Activated T-cell treated with anti-CD3 and anti-CD28 coated beads, Interleukin-2, amount 50 U/mL, for 1 hour (primary cell): Measurements from ENCODE around the gene KIF4B.
"Not testable (repeated sequence)": the region's sequence is repeated elsewhere in the genome, so short reads cannot be mapped to it uniquely, and the experiment has no call there.

Source experiments
- DNase-seq: peaks from one replicate; pipeline ENCODE4 v3.0.0-alpha.2; 2020

KIF4B gene, protein sequence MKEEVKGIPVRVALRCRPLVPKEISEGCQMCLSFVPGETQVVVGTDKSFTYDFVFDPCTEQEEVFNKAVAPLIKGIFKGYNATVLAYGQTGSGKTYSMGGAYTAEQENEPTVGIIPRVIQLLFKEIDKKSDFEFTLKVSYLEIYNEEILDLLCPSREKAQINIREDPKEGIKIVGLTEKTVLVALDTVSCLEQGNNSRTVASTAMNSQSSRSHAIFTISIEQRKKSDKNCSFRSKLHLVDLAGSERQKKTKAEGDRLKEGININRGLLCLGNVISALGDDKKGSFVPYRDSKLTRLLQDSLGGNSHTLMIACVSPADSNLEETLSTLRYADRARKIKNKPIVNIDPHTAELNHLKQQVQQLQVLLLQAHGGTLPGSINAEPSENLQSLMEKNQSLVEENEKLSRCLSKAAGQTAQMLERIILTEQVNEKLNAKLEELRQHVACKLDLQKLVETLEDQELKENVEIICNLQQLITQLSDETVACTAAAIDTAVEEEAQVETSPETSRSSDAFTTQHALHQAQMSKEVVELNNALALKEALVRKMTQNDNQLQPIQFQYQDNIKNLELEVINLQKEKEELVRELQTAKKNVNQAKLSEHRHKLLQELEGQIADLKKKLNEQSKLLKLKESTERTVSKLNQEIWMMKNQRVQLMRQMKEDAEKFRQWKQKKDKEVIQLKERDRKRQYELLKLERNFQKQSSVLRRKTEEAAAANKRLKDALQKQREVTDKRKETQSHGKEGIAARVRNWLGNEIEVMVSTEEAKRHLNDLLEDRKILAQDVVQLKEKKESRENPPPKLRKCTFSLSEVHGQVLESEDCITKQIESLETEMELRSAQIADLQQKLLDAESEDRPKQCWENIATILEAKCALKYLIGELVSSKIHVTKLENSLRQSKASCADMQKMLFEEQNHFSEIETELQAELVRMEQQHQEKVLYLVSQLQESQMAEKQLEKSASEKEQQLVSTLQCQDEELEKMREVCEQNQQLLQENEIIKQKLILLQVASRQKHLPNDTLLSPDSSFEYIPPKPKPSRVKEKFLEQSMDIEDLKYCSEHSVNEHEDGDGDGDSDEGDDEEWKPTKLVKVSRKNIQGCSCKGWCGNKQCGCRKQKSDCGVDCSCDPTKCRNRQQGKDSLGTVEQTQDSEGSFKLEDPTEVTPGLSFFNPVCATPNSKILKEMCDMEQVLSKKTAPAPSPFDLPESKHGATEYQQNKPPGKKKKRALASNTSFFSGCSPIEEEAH

GRCh38 chr5:155013526-155013925 lies at the start of gene KIF4B:
Gene KIF4B, plus strand, starts transcription at chr5:155013755. Its CDS starts 105 bp downstream, at chr5:155013860.
- no peak for DNase-seq

- DNase-seq: no peak
Observed at GRCh38 chr5:154966081-154966841, 47.3 kb upstream of the KIF4B start.

- no peak for DNase-seq
Observed at GRCh38 chr5:154966874-154967273, 46.7 kb upstream of the KIF4B start.

GRCh38 chr5:154967421-154968024 lies 46.0 kb upstream of the KIF4B start:
- DNase-seq: no peak

DNA sequence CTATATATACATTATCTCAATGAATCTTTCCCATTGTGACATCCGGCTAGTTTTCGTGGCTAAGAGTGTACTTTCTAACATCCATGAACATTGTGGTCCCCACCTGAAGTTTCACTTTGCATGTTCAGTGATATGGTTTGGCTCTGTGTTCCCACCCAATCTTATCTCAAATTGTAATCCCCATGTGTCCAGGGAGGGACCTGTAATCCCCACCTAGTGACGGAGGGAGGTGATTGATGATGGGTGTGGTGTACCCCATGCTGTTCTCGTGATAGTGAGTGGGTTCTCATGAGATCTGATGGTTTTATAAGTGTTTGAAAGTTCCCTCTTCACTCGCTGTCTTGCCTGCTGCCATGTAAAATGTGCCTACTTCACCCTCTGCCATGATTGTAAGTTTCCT lies 44.6 kb upstream of the KIF4B start:
- DNase-seq: no peak

GRCh38 chr5:154970759-154971158 lies 42.8 kb upstream of the KIF4B start:
- no peak for DNase-seq

GRCh38 chr5:154971501-154971900 lies 42.1 kb upstream of the KIF4B start:
- no peak for DNase-seq

- DNase-seq: no peak
Observed at GRCh38 chr5:154972476-154973080, 41.0 kb upstream of the KIF4B start.

DNA sequence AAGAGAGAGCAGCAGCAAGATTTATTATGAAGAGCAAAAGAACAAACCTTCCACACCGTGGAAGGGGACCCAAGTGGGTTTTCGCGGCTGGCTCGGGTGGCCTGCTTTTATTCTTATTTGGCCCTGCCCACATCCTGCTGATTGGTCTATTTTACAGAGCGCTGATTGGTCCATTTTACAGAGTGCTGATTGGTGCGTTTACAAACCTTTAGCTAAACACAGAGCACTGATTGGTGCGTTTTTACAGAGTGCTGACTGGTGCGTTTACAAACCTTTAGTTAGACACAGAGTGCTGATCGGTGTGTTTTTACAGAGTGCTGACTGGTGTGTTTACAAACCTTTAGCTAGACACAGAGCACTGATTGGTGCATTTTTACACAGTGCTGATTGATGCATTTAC lies 37.5 kb upstream of the KIF4B start:
- not testable (repeated sequence) for DNase-seq

DNA sequence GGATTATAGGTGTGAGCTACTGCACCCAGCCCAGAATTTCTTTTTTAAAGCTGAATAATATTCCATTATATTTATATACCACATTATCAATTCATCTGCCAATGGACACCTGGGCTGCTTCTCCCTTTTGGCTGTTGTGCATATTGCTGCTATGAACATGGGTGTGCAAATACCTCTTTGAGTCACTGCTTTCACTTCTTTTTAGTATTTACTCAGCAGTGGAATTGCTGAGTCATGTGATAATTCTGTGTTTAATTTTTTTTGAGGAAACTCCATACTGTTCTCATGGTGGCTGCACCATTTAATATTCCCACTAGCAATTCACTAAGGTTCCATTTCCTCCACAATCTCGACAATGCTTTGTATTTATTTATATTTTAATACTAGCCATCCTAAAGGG lies 36.1 kb upstream of the KIF4B start:
- no peak for DNase-seq

- not testable (repeated sequence) for DNase-seq
Observed at GRCh38 chr5:154978294-154978693, 35.3 kb upstream of the KIF4B start.

DNA sequence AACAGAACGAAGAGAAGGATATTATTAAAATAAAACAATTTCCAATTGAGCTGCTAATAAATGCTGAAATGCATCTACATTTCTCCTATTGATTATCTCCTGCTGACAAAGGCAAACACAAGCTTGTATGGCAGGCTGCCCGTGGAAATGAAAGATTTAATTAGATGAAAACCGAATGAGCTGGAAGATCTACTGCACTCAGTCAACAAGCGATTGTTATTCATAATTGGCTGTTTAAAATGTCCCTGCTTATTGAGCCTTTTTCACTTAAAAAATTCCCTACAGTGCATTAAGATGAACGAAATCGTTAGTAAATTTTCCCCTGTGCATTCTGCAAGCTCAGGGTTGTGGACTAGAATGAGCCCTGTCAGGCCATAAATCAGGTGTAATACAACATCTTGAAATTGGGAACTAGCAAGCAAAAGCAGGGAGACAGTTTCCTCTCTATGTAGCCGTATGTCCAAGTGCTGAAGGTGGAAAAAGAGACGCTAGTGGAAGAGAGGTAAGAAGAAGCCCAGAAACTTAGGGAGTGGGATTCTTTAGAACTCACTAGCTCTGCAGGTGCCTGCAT lies 28.5 kb upstream of the KIF4B start:
- DNase-seq: no peak

GRCh38 chr5:154986151-154986550 lies 27.4 kb upstream of the KIF4B start:
- DNase-seq: no peak

- no peak for DNase-seq
Observed at GRCh38 chr5:154989626-154990025, 23.9 kb upstream of the KIF4B start.

GRCh38 chr5:154993461-154993860 lies 20.1 kb upstream of the KIF4B start:
- no peak for DNase-seq

- no peak for DNase-seq
Observed at GRCh38 chr5:154995679-154996078, 17.9 kb upstream of the KIF4B start.

GRCh38 chr5:154997746-154998145 lies 15.8 kb upstream of the KIF4B start:
- no peak for DNase-seq

DNA sequence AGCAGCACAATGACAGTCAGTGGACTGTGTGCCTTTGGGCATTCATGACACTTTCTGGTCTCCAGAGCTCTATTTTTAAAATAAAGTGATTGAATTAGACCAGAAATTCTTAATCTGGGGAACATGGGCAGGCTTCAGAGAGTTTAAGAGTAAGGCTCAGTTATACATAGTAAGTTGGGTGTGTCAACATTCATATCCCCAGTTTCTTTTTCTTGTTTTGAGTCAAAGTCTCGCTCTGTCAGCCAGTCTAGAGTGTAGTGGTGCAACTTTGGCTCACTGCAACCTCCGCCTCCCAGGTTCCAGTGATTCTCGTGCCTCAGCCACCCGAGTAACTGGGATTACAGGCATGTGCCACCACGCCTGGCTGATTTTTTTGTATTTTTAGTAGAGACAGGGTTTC lies 13.7 kb upstream of the KIF4B start:
- no peak for DNase-seq

GRCh38 chr5:155001523-155001922 lies 12.0 kb upstream of the KIF4B start:
- DNase-seq: no peak

GRCh38 chr5:155002722-155003121 lies 10.8 kb upstream of the KIF4B start:
- DNase-seq: not testable (repeated sequence)

- no peak for DNase-seq
Observed at GRCh38 chr5:155004138-155004744, 9.3 kb upstream of the KIF4B start.
